Measurements from ENCODE around the gene AHI1.

AHI1 gene

GRCh38 chr6:135306166-135306565 is 191.4 kb downstream of the AHI1 start:
- TF ChIP-seq CTCF (conservative IDR thresholded peaks at IDR 0.05; ENCODE audit: low read depth, low read length) = no peak
- Histone ChIP-seq H3K4me2 (no peak overlapping the region), H3K36me3 (ENCODE audit: insufficient read depth) (no peaks in the 10 kb centered on the region), H2AFZ (ENCODE audit: low read depth) (no peak overlapping the region), H3K4me1 (ENCODE audit: low read depth, poor library complexity, severe bottlenecking) (no peaks in the 10 kb centered on the region), H4K20me1 (ENCODE audit: insufficient read depth) (no peaks in the 10 kb centered on the region), H3K27me3 (ENCODE audit: insufficient read depth, low read depth) (no peaks in the 10 kb centered on the region), H3K9ac (no peak overlapping the region), H3K27ac (no peak overlapping the region), H3K79me2 (ENCODE audit: insufficient read depth, low read depth) (no peaks in the 10 kb centered on the region), H3K4me3 (IDR thresholded peaks at IDR 0.05; ENCODE audit: insufficient read depth, low read depth, low read length) (no peak overlapping the region)

GRCh38 chr6:135305684-135306083 is 191.9 kb downstream of the AHI1 start:
- Histone ChIP-seq H3K4me3 (IDR thresholded peaks at IDR 0.05; ENCODE audit: insufficient read depth, low read depth, low read length) (no peak overlapping the region), H3K9ac (no peak overlapping the region)

GRCh38 chr6:135304883-135305282 is 192.7 kb downstream of the AHI1 start:
- Histone ChIP-seq H3K4me2 (no peak overlapping the region), H3K36me3 (ENCODE audit: insufficient read depth) (no peaks in the 10 kb centered on the region), H2AFZ (ENCODE audit: low read depth) (no peak overlapping the region), H3K27ac (no peak overlapping the region), H3K4me1 (ENCODE audit: low read depth, poor library complexity, severe bottlenecking) (no peaks in the 10 kb centered on the region), H3K79me2 (ENCODE audit: insufficient read depth, low read depth) (no peaks in the 10 kb centered on the region), H3K9ac (no peak overlapping the region), H3K4me3 (IDR thresholded peaks at IDR 0.05; ENCODE audit: insufficient read depth, low read depth, low read length) (no peak overlapping the region), H3K27me3 (ENCODE audit: insufficient read depth, low read depth) (no peaks in the 10 kb centered on the region), H4K20me1 (ENCODE audit: insufficient read depth) (no peaks in the 10 kb centered on the region)
- no peak for TF ChIP-seq CTCF (conservative IDR thresholded peaks at IDR 0.05; ENCODE audit: low read depth, low read length)

More at GRCh38 chr6:135305684-135306083, 191.9 kb downstream of the AHI1 start:
- no peak for TF ChIP-seq CTCF (conservative IDR thresholded peaks at IDR 0.05; ENCODE audit: low read depth, low read length)
- H3K27me3 ChIP-seq (ENCODE audit: insufficient read depth, low read depth) = no peaks in the 10 kb centered on the region
- H3K4me2 ChIP-seq = no peak overlapping the region
- no peaks in the 10 kb centered on the region for H3K36me3 ChIP-seq (ENCODE audit: insufficient read depth)
- no peaks in the 10 kb centered on the region for H3K4me1 ChIP-seq (ENCODE audit: low read depth, poor library complexity, severe bottlenecking)
- H3K79me2 ChIP-seq (ENCODE audit: insufficient read depth, low read depth) = no peaks in the 10 kb centered on the region
- H2AFZ ChIP-seq (ENCODE audit: low read depth) = no peak overlapping the region
- H3K27ac ChIP-seq = no peak overlapping the region
- no peaks in the 10 kb centered on the region for H4K20me1 ChIP-seq (ENCODE audit: insufficient read depth)

- H3K4me3 ChIP-seq (IDR thresholded peaks at IDR 0.05; ENCODE audit: insufficient read depth, low read depth, low read length) = no peak overlapping the region
- H4K20me1 ChIP-seq (ENCODE audit: insufficient read depth) = no peaks in the 10 kb centered on the region
- H3K4me1 ChIP-seq (ENCODE audit: low read depth, poor library complexity, severe bottlenecking) = no peaks in the 10 kb centered on the region
- H3K79me2 ChIP-seq (ENCODE audit: insufficient read depth, low read depth) = no peaks in the 10 kb centered on the region
- H3K9ac ChIP-seq = no peak overlapping the region
- no peaks in the 10 kb centered on the region for H3K36me3 ChIP-seq (ENCODE audit: insufficient read depth)
- H2AFZ ChIP-seq (ENCODE audit: low read depth) = no peak overlapping the region
- no peak overlapping the region for H3K4me2 ChIP-seq
- no peak for TF ChIP-seq CTCF (conservative IDR thresholded peaks at IDR 0.05; ENCODE audit: low read depth, low read length)
- H3K27me3 ChIP-seq (ENCODE audit: insufficient read depth, low read depth) = no peaks in the 10 kb centered on the region
- no peak overlapping the region for H3K27ac ChIP-seq
Observed at GRCh38 chr6:135301304-135301703, 196.2 kb downstream of the AHI1 start.

Data from KMS-11 (cell line).